ENCODE measurements around the gene KLK5.
"Not testable (repeated sequence)": the region's sequence is repeated elsewhere in the genome, so short reads cannot be mapped to it uniquely, and the experiment has no call there.

KLK5 gene

GRCh38 chr19:50981587-50982146 is 28.8 kb upstream of the KLK5 start:
- Histone ChIP-seq H3K4me2 (ENCODE audit: low read length) (no peak overlapping the region), H3K36me3 (ENCODE audit: insufficient read depth, low read length) (no peaks in the 10 kb centered on the region), H3K9me3 (replicated peaks; ENCODE audit: low read length) (no peaks in the 10 kb centered on the region), H3K27me3 (ENCODE audit: control insufficient read depth, insufficient read depth, low read length) (no peaks in the 10 kb centered on the region), H3K9ac (ENCODE audit: low read depth, low read length) (no peak overlapping the region), H3K4me1 (ENCODE audit: control insufficient read depth, insufficient read depth, low read length) (no peaks in the 10 kb centered on the region), H3K4me3 (ENCODE audit: low read length) (no peak overlapping the region)

GRCh38 chr19:50980208-50980607 is 27.4 kb upstream of the KLK5 start:
- H3K36me3 ChIP-seq (ENCODE audit: insufficient read depth, low read length), result no peaks in the 10 kb centered on the region
- H3K9ac ChIP-seq (ENCODE audit: low read depth, low read length), result no peak overlapping the region
- H3K27me3 ChIP-seq (ENCODE audit: control insufficient read depth, insufficient read depth, low read length), result no peaks in the 10 kb centered on the region
- H3K4me1 ChIP-seq (ENCODE audit: control insufficient read depth, insufficient read depth, low read length), result no peaks in the 10 kb centered on the region
- no peak overlapping the region for H3K4me3 ChIP-seq (ENCODE audit: low read length)
- no peak overlapping the region for H3K4me2 ChIP-seq (ENCODE audit: low read length)
- no peaks in the 10 kb centered on the region for H3K9me3 ChIP-seq (replicated peaks; ENCODE audit: low read length)

GRCh38 chr19:50979758-50980157 is 26.9 kb upstream of the KLK5 start:
- H3K4me2 ChIP-seq (ENCODE audit: low read length), result no peak overlapping the region
- no peaks in the 10 kb centered on the region for H3K4me1 ChIP-seq (ENCODE audit: control insufficient read depth, insufficient read depth, low read length)
- no peaks in the 10 kb centered on the region for H3K27me3 ChIP-seq (ENCODE audit: control insufficient read depth, insufficient read depth, low read length)
- H3K36me3 ChIP-seq (ENCODE audit: insufficient read depth, low read length), result no peaks in the 10 kb centered on the region
- H3K4me3 ChIP-seq (ENCODE audit: low read length), result no peak overlapping the region
- H3K9ac ChIP-seq (ENCODE audit: low read depth, low read length), result no peak overlapping the region
- H3K9me3 ChIP-seq (replicated peaks; ENCODE audit: low read length), result no peaks in the 10 kb centered on the region

- Histone ChIP-seq H3K4me3 (ENCODE audit: low read length) (no peak overlapping the region), H3K4me2 (ENCODE audit: low read length) (no peak overlapping the region), H3K9me3 (replicated peaks; ENCODE audit: low read length) (no peaks in the 10 kb centered on the region), H3K9ac (ENCODE audit: low read depth, low read length) (no peak overlapping the region), H3K27me3 (ENCODE audit: control insufficient read depth, insufficient read depth, low read length) (no peaks in the 10 kb centered on the region), H3K36me3 (ENCODE audit: insufficient read depth, low read length) (no peaks in the 10 kb centered on the region), H3K4me1 (ENCODE audit: control insufficient read depth, insufficient read depth, low read length) (no peaks in the 10 kb centered on the region)
These were observed 26.0 kb upstream of the KLK5 start for GRCh38 chr19:50978772-50979390.

- Histone ChIP-seq H3K9me3 (replicated peaks; ENCODE audit: low read length) (no peaks in the 10 kb centered on the region), H3K36me3 (ENCODE audit: insufficient read depth, low read length) (no peaks in the 10 kb centered on the region), H3K9ac (ENCODE audit: low read depth, low read length) (no peak overlapping the region), H3K4me2 (ENCODE audit: low read length) (no peak overlapping the region), H3K27me3 (ENCODE audit: control insufficient read depth, insufficient read depth, low read length) (no peaks in the 10 kb centered on the region), H3K4me1 (ENCODE audit: control insufficient read depth, insufficient read depth, low read length) (no peaks in the 10 kb centered on the region), H3K4me3 (ENCODE audit: low read length) (no peak overlapping the region)
These were observed 24.8 kb upstream of the KLK5 start for GRCh38 chr19:50977626-50978025.

GRCh38 chr19:50975766-50976165 is 22.9 kb upstream of the KLK5 start:
- no peaks in the 10 kb centered on the region for H3K36me3 ChIP-seq (ENCODE audit: insufficient read depth, low read length)
- no peak overlapping the region for H3K9ac ChIP-seq (ENCODE audit: low read depth, low read length)
- no peaks in the 10 kb centered on the region for H3K4me1 ChIP-seq (ENCODE audit: control insufficient read depth, insufficient read depth, low read length)
- no peaks in the 10 kb centered on the region for H3K27me3 ChIP-seq (ENCODE audit: control insufficient read depth, insufficient read depth, low read length)
- H3K4me2 ChIP-seq (ENCODE audit: low read length), result no peak overlapping the region
- no peak overlapping the region for H3K4me3 ChIP-seq (ENCODE audit: low read length)
- H3K9me3 ChIP-seq (replicated peaks; ENCODE audit: low read length), result no peaks in the 10 kb centered on the region

GRCh38 chr19:50974702-50975556 is 22.1 kb upstream of the KLK5 start:
- H3K36me3 ChIP-seq (ENCODE audit: insufficient read depth, low read length), result no peaks in the 10 kb centered on the region

GRCh38 chr19:50972795-50973376 is 20.0 kb upstream of the KLK5 start:
- Histone ChIP-seq H3K9me3 (replicated peaks; ENCODE audit: low read length) (no peaks in the 10 kb centered on the region), H3K4me1 (ENCODE audit: control insufficient read depth, insufficient read depth, low read length) (no peaks in the 10 kb centered on the region), H3K4me2 (ENCODE audit: low read length) (no peak overlapping the region), H3K9ac (ENCODE audit: low read depth, low read length) (no peak overlapping the region), H3K4me3 (ENCODE audit: low read length) (no peak overlapping the region), H3K36me3 (ENCODE audit: insufficient read depth, low read length) (no peaks in the 10 kb centered on the region), H3K27me3 (ENCODE audit: control insufficient read depth, insufficient read depth, low read length) (no peaks in the 10 kb centered on the region)

More at GRCh38 chr19:50974702-50975556, 22.1 kb upstream of the KLK5 start:
- Histone ChIP-seq H3K9ac (ENCODE audit: low read depth, low read length) (no peak overlapping the region), H3K9me3 (replicated peaks; ENCODE audit: low read length) (no peaks in the 10 kb centered on the region), H3K4me1 (ENCODE audit: control insufficient read depth, insufficient read depth, low read length) (no peaks in the 10 kb centered on the region), H3K27me3 (ENCODE audit: control insufficient read depth, insufficient read depth, low read length) (no peaks in the 10 kb centered on the region), H3K4me3 (ENCODE audit: low read length) (no peak overlapping the region), H3K4me2 (ENCODE audit: low read length) (no peak overlapping the region)

- not testable (repeated sequence) for H3K4me3 ChIP-seq (ENCODE audit: low read length); H3K9ac ChIP-seq (ENCODE audit: low read depth, low read length)
These were observed 17.0 kb upstream of the KLK5 start for GRCh38 chr19:50969810-50970209.

GRCh38 chr19:50969413-50969760 is 16.5 kb upstream of the KLK5 start, which contains the start of gene KLK6:
TSS of gene KLK6 (minus strand) at chr19:50969591. CDS start at chr19:50968104, 1,487 bp downstream.
- H3K4me3 ChIP-seq (ENCODE audit: low read length), result no peak within 1 kb of the TSS
- no peaks in the 10 kb centered on the region for H3K36me3 ChIP-seq (ENCODE audit: insufficient read depth, low read length)
- H3K27me3 ChIP-seq (ENCODE audit: control insufficient read depth, insufficient read depth, low read length), result no peaks in the 10 kb centered on the region
- no peaks in the 10 kb centered on the region for H3K4me1 ChIP-seq (ENCODE audit: control insufficient read depth, insufficient read depth, low read length)
- H3K4me2 ChIP-seq (ENCODE audit: low read length), result no peak within 1 kb of the TSS
- no peak within 1 kb of the TSS for H3K9ac ChIP-seq (ENCODE audit: low read depth, low read length)
- H3K9me3 ChIP-seq (replicated peaks; ENCODE audit: low read length), result peaks cover 7% of the 10 kb centered on the region

More at GRCh38 chr19:50969810-50970209, 17.0 kb upstream of the KLK5 start:
- H3K27me3 ChIP-seq (ENCODE audit: control insufficient read depth, insufficient read depth, low read length); H3K9me3 ChIP-seq (replicated peaks; ENCODE audit: low read length); H3K36me3 ChIP-seq (ENCODE audit: insufficient read depth, low read length); H3K4me2 ChIP-seq (ENCODE audit: low read length); H3K4me1 ChIP-seq (ENCODE audit: control insufficient read depth, insufficient read depth, low read length): not testable (repeated sequence)

- H3K9ac ChIP-seq (ENCODE audit: low read depth, low read length), result no peak overlapping the region
- no peaks in the 10 kb centered on the region for H3K4me1 ChIP-seq (ENCODE audit: control insufficient read depth, insufficient read depth, low read length)
- H3K27me3 ChIP-seq (ENCODE audit: control insufficient read depth, insufficient read depth, low read length), result no peaks in the 10 kb centered on the region
- peaks cover 7% of the 10 kb centered on the region for H3K9me3 ChIP-seq (replicated peaks; ENCODE audit: low read length)
- no peaks in the 10 kb centered on the region for H3K36me3 ChIP-seq (ENCODE audit: insufficient read depth, low read length)
- no peak overlapping the region for H3K4me3 ChIP-seq (ENCODE audit: low read length)
- no peak overlapping the region for H3K4me2 ChIP-seq (ENCODE audit: low read length)
These were observed 16.0 kb upstream of the KLK5 start for GRCh38 chr19:50968716-50969412.

Measured in skeletal muscle satellite cell (primary cell).